HEK293 (cell line): ENCODE measurements around the gene ITPKB.

Source experiments
- CTCF ChIA-PET: fragments of 350-600 bp; formaldehyde crosslinking; extraction: SDS; loops from one replicate; lab custom pipeline; 2021; ENCODE audit warnings: antibody characterized with exemption; lab: Yijun Ruan, JAX
- POLR2A ChIA-PET: fragments of 300-600 bp; formaldehyde crosslinking; extraction: SDS; loops from one replicate; lab custom pipeline; 2020; ENCODE audit warnings: antibody characterized with exemption, inconsistent platforms; lab: Yijun Ruan, JAX
- H3K27ac ChIP-seq: fragments of 200-500 bp; sonication (Bioruptor generic); 2 replicates; pipeline ENCODE4 v1.5.1; 2014; ENCODE audit warnings: low read depth, low read length, control low read depth, inconsistent platforms; ENCODE audit errors: extremely low read depth
- H3K36me3 ChIP-seq, 2 experiments: fragments of 200-500 bp in 1 of 2; sonication (Bioruptor generic) in 1 of 2; 1 replicate in 1 of 2; 2 replicates in 1 of 2; pipeline ENCODE4 v1.5.1; 2014 to 2017; ENCODE audit warnings: inconsistent platforms in 2 of 2, low read length in 2 of 2; ENCODE audit not compliant: control insufficient read depth in 2 of 2, insufficient read depth in 1 of 2
- H3K4me1 ChIP-seq: fragments of 200-500 bp; sonication (Bioruptor generic); 2 replicates; pipeline ENCODE4 v1.5.1; 2014; ENCODE audit warnings: mild to moderate bottlenecking, low read length, inconsistent platforms; ENCODE audit not compliant: control insufficient read depth, insufficient read depth
- H3K4me3 ChIP-seq: 2 replicates; pipeline ENCODE4 v1.5.1; 2011; ENCODE audit warnings: low read depth, mild to moderate bottlenecking, control low read depth, low read length, moderate library complexity
- H3K9me3 ChIP-seq: fragments of 200-500 bp; sonication (Bioruptor generic); 2 replicates; pipeline ENCODE4 v1.5.1; 2014; ENCODE audit warnings: low read depth, low read length, inconsistent platforms; ENCODE audit not compliant: control insufficient read depth, insufficient read depth
- BCL11A ChIP-seq: fragments of 450-650 bp; formaldehyde crosslinking; IDR thresholded peaks from 2 replicates; pipeline ENCODE4 v1.5.1; 2016; ENCODE audit warnings: low read depth, missing biosample characterization, missing genetic modification characterization
- GLIS1 ChIP-seq: fragments of 450-650 bp; formaldehyde crosslinking; IDR thresholded peaks from 2 replicates; pipeline ENCODE4 v1.5.1; 2016; ENCODE audit warnings: missing biosample characterization, missing genetic modification characterization
- KLF8 ChIP-seq: fragments of 450-650 bp; formaldehyde crosslinking; IDR thresholded peaks from 2 replicates; pipeline ENCODE4 v1.5.1; 2016; ENCODE audit warnings: missing biosample characterization, missing genetic modification characterization
- MZF1 ChIP-seq: fragments of 450-650 bp; formaldehyde crosslinking; IDR thresholded peaks from 2 replicates; pipeline ENCODE4 v1.5.1; 2017; ENCODE audit warnings: missing biosample characterization, missing genetic modification characterization, borderline replicate concordance
- PBX3 ChIP-seq: sonication (generic); formaldehyde crosslinking; IDR thresholded peaks from 2 replicates; pipeline ENCODE4 v1.8.1; 2022; ENCODE audit warnings: mild to moderate bottlenecking, moderate library complexity, missing genetic modification reagents
- PRDM1 ChIP-seq: fragments of 450-650 bp; formaldehyde crosslinking; IDR thresholded peaks from 2 replicates; pipeline ENCODE4; 2016; ENCODE audit warnings: missing biosample characterization, missing genetic modification characterization
- PRDM4 ChIP-seq: fragments of 450-650 bp; formaldehyde crosslinking; IDR thresholded peaks from 2 replicates; pipeline ENCODE4 v1.5.1; 2017; ENCODE audit warnings: missing biosample characterization, missing genetic modification characterization
- REPIN1 ChIP-seq: fragments of 450-650 bp; formaldehyde crosslinking; IDR thresholded peaks from 2 replicates; pipeline ENCODE4 v1.5.1; 2017; ENCODE audit warnings: missing biosample characterization, missing genetic modification characterization, low read depth
- SETDB1 ChIP-seq: IDR thresholded peaks from one replicate; pipeline ENCODE4 v1.6.1; 2017; ENCODE audit warnings: mild to moderate bottlenecking, low read length, moderate library complexity, mixed read lengths; ENCODE audit not compliant: insufficient read length
- WT1 ChIP-seq: fragments of 450-650 bp; formaldehyde crosslinking; IDR thresholded peaks from 2 replicates; pipeline ENCODE4 v1.5.1; 2016; ENCODE audit warnings: missing biosample characterization, missing genetic modification characterization
- YY1 ChIP-seq: fragments of 450-650 bp; formaldehyde crosslinking; IDR thresholded peaks from 2 replicates; pipeline ENCODE4 v1.5.1; 2018; ENCODE audit warnings: missing biosample characterization, missing genetic modification characterization
- ZBTB1 ChIP-seq: fragments of 450-650 bp; formaldehyde crosslinking; IDR thresholded peaks from 2 replicates; pipeline ENCODE4 v1.5.1; 2016; ENCODE audit warnings: missing biosample characterization, missing genetic modification characterization
- ZBTB17 ChIP-seq: fragments of 450-650 bp; formaldehyde crosslinking; IDR thresholded peaks from 2 replicates; pipeline ENCODE4 v1.5.1; 2016; ENCODE audit warnings: missing biosample characterization, missing genetic modification characterization
- ZBTB21 ChIP-seq: fragments of 450-650 bp; formaldehyde crosslinking; IDR thresholded peaks from 2 replicates; pipeline ENCODE4 v1.5.1; 2017; ENCODE audit warnings: missing biosample characterization, missing genetic modification characterization
- ZNF184 ChIP-seq: fragments of 450-650 bp; IDR thresholded peaks from 2 replicates; pipeline ENCODE4 v1.5.1; 2018; ENCODE audit warnings: missing biosample characterization, mild to moderate bottlenecking, missing genetic modification characterization
- ZNF239 ChIP-seq: fragments of 450-650 bp; formaldehyde crosslinking; IDR thresholded peaks from 2 replicates; pipeline ENCODE4 v1.5.1; 2016; ENCODE audit warnings: missing biosample characterization, missing genetic modification characterization
- ZNF37A ChIP-seq: fragments of 450-650 bp; IDR thresholded peaks from 2 replicates; pipeline ENCODE4 v1.5.1; 2018; ENCODE audit warnings: missing biosample characterization, missing genetic modification characterization
- ZNF394 ChIP-seq: fragments of 450-650 bp; formaldehyde crosslinking; IDR thresholded peaks from 2 replicates; pipeline ENCODE4 v1.5.1; 2016; ENCODE audit warnings: missing biosample characterization, missing genetic modification characterization, mild to moderate bottlenecking, moderate library complexity, borderline replicate concordance
- ZNF404 ChIP-seq: fragments of 450-650 bp; formaldehyde crosslinking; IDR thresholded peaks from 2 replicates; pipeline ENCODE4 v1.5.1; 2017; ENCODE audit warnings: missing biosample characterization, missing genetic modification characterization
- ZNF449 ChIP-seq: fragments of 450-650 bp; formaldehyde crosslinking; IDR thresholded peaks from 2 replicates; pipeline ENCODE4 v1.5.1; 2017; ENCODE audit warnings: missing biosample characterization, mild to moderate bottlenecking, missing genetic modification characterization, moderate library complexity
- ZNF529 ChIP-seq: fragments of 450-650 bp; formaldehyde crosslinking; IDR thresholded peaks from 2 replicates; pipeline ENCODE4 v1.5.1; 2017; ENCODE audit warnings: missing genetic modification characterization, missing biosample characterization; ENCODE audit not compliant: insufficient replicate concordance
- ZNF549 ChIP-seq: fragments of 450-650 bp; IDR thresholded peaks from 2 replicates; pipeline ENCODE4 v1.5.1; 2018; ENCODE audit warnings: missing biosample characterization, missing genetic modification characterization, mild to moderate bottlenecking, inconsistent platforms, moderate library complexity
- ZNF580 ChIP-seq: fragments of 450-650 bp; formaldehyde crosslinking; IDR thresholded peaks from 2 replicates; pipeline ENCODE4 v1.5.1; 2016; ENCODE audit warnings: missing biosample characterization, missing genetic modification characterization
- ZNF600 ChIP-seq: fragments of 450-650 bp; formaldehyde crosslinking; IDR thresholded peaks from 2 replicates; pipeline ENCODE4 v1.5.1; 2016; ENCODE audit warnings: missing biosample characterization, missing genetic modification characterization
- ZNF610 ChIP-seq: fragments of 450-650 bp; formaldehyde crosslinking; IDR thresholded peaks from 2 replicates; pipeline ENCODE4 v1.5.1; 2016; ENCODE audit warnings: missing biosample characterization, missing genetic modification characterization, borderline replicate concordance
- ZNF626 ChIP-seq: fragments of 450-650 bp; sonication (Bioruptor Pico); formaldehyde crosslinking; IDR thresholded peaks from 2 replicates; pipeline ENCODE4 v1.5.1; 2018; ENCODE audit warnings: missing biosample characterization, missing genetic modification characterization, inconsistent platforms
- ZNF654 ChIP-seq: fragments of 450-650 bp; formaldehyde crosslinking; IDR thresholded peaks from 2 replicates; pipeline ENCODE4 v1.5.1; 2016; ENCODE audit warnings: low read depth, missing biosample characterization, missing genetic modification characterization
- ZNF664 ChIP-seq: fragments of 450-650 bp; formaldehyde crosslinking; IDR thresholded peaks from 2 replicates; pipeline ENCODE4 v1.5.1; 2016; ENCODE audit warnings: missing biosample characterization, missing genetic modification characterization
- ZNF777 ChIP-seq: fragments of 450-650 bp; formaldehyde crosslinking; IDR thresholded peaks from 2 replicates; pipeline ENCODE4 v1.5.1; 2017; ENCODE audit warnings: missing biosample characterization, missing genetic modification characterization, borderline replicate concordance
- ZNF792 ChIP-seq: fragments of 450-650 bp; formaldehyde crosslinking; IDR thresholded peaks from 2 replicates; pipeline ENCODE4 v1.5.1; 2016; ENCODE audit warnings: missing biosample characterization, missing genetic modification characterization

ITPKB gene

GRCh38 chr1:226627050-226627755 lies 111.9 kb downstream of the ITPKB start:
- H3K4me1 ChIP-seq: no peaks in the 10 kb centered on the region
- no peaks in the 10 kb centered on the region for H3K36me3 ChIP-seq
- H3K27ac ChIP-seq: no peak overlapping the region
- H3K9me3 ChIP-seq: no peaks in the 10 kb centered on the region
- ChIA-PET POLR2A (interaction anchor here (0.6 kb wide), 1 partner anchor 638 kb away, joined by 7 read pairs; no protein-coding TSS in a partner anchor), CTCF (interaction anchor here (0.6 to 3.3 kb wide), 46 partner anchors 8 to 1439 kb away, joined by 3 to 30 read pairs (median 4); partner anchors contain the start of gene STUM)
- no peak for TF ChIP-seq ZNF549
- TF ChIP-seq ZBTB1 (tag by site-specific recombination): no peak
- 0 out of 2 replicates have a peak, but pooled peaks have one; percentile 24 for TF ChIP-seq ZNF792 (tag by site-specific recombination)
- peak; percentile 29; the same call in 1 of the 2 replicates for TF ChIP-seq ZNF404
- TF ChIP-seq BCL11A (tag by site-specific recombination): no peak
- no peak for TF ChIP-seq PBX3 (CRISPR knock-in tag)
- H3K4me3 ChIP-seq: no peak overlapping the region

- H3K36me3 ChIP-seq: no peaks in the 10 kb centered on the region
- H3K4me3 ChIP-seq: no peak overlapping the region
- ChIA-PET CTCF (interaction anchor here (0.6 to 3.3 kb wide), 97 partner anchors 8 to 1440 kb away, joined by 3 to 30 read pairs (median 4); partner anchors contain the start of genes ITPKB and STUM), POLR2A (interaction anchor here (0.7 kb wide), 1 partner anchor 213 kb away, joined by 3 read pairs; no protein-coding TSS in a partner anchor)
- no peak overlapping the region for H3K27ac ChIP-seq
- no peaks in the 10 kb centered on the region for H3K4me1 ChIP-seq
- H3K9me3 ChIP-seq: no peaks in the 10 kb centered on the region
- peak; percentile 27; the same call in 1 of the 2 replicates for TF ChIP-seq GLIS1 (tag by site-specific recombination)
- no peak for TF ChIP-seq ZNF626 (tag by site-specific recombination)
- TF ChIP-seq ZNF37A (tag by site-specific recombination): 0 out of 2 replicates have a peak, but pooled peaks have one; percentile 58
- TF ChIP-seq ZNF654 (tag by site-specific recombination): peak; percentile 69
- no peak for TF ChIP-seq ZNF664
- peak; percentile 83 for TF ChIP-seq ZNF184 (tag by site-specific recombination)
- peak; percentile 16 for TF ChIP-seq ZNF529 (tag by site-specific recombination)
- 0 out of 2 replicates have a peak, but pooled peaks have one; percentile 20 for TF ChIP-seq MZF1 (tag by site-specific recombination)
- TF ChIP-seq PRDM1 (tag by site-specific recombination): no peak
- TF ChIP-seq ZNF449: peak; percentile 34; the same call in 1 of the 2 replicates
- TF ChIP-seq ZNF394 (tag by site-specific recombination): no peak; the same call in 1 of the 2 replicates
- peak; percentile 33; the same call in 1 of the 2 replicates for TF ChIP-seq KLF8
- TF ChIP-seq YY1 (tag by site-specific recombination): no peak
- 0 out of 2 replicates have a peak, but pooled peaks have one; percentile 24 for TF ChIP-seq ZBTB17 (tag by site-specific recombination)
- no peak for TF ChIP-seq PRDM4
- TF ChIP-seq ZNF610: peak; percentile 62
- TF ChIP-seq ZBTB21 (tag by site-specific recombination): 0 out of 2 replicates have a peak, but pooled peaks have one; percentile 23
- no peak for TF ChIP-seq ZNF239 (tag by site-specific recombination)
- TF ChIP-seq SETDB1: peak; percentile 47
- 0 out of 2 replicates have a peak, but pooled peaks have one; percentile 52 for TF ChIP-seq ZNF580 (tag by site-specific recombination)
- TF ChIP-seq WT1 (tag by site-specific recombination): no peak
- TF ChIP-seq ZNF777: no peak
- peak; percentile 15; the same call in 1 of the 2 replicates for TF ChIP-seq ZNF600 (tag by site-specific recombination)
- no peak for TF ChIP-seq REPIN1 (tag by site-specific recombination)
Measured at GRCh38 chr1:226626577-226626956, 112.5 kb downstream of the ITPKB start.
